Left renal pelvis (tissue), 4 donors: ENCODE measurements around the gene FRK. TPM values are rescaled to one million over a fixed set of nuclear protein-coding genes. Genes with fewer than 3 reads are reported as not detected.
"Not testable (repeated sequence)": the region's sequence is repeated elsewhere in the genome, so short reads cannot be mapped to it uniquely, and the experiment has no call there.

Experiments used
- DNase-seq, 4 donors: peaks; one replicate each; pipeline ENCODE4 v3.0.0-alpha.2; 2013; ENCODE audit warnings: low read depth in 4 of 4, low spot score in 3 of 4
- polyA plus RNA-seq, 4 donors: library from polyadenylated mRNA; unstranded; fragments of 120-200 nt; gene quantifications; one replicate each; pipeline ENCODE4 v1.2.1, GENCODE V29; 2013; ENCODE audit not compliant: insufficient read length in 4 of 4

The FRK gene
- polyA plus RNA-seq, 4 donors = 0.35 to 5.8 (median 5.1) TPM

DNA sequence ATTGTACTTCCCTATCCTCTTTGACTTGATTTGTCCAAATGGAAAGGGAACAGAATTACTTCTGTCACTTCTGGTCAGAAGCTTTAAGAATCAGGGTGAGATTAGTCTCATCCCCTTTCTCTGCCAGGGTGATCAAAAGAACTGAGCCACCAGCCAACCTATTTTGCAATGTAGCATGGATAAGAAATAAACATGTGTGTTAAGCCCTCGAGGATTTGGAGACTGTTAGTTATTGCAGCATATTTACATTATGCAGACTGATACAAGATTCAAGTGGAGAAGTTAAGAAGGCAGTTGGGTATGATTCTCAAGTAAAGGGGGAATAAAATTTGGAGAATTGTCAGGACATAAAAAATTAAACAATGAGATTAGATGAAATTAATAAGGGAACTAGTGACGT, 106.0 kb downstream of the FRK start:
- no peak for DNase-seq

DNA sequence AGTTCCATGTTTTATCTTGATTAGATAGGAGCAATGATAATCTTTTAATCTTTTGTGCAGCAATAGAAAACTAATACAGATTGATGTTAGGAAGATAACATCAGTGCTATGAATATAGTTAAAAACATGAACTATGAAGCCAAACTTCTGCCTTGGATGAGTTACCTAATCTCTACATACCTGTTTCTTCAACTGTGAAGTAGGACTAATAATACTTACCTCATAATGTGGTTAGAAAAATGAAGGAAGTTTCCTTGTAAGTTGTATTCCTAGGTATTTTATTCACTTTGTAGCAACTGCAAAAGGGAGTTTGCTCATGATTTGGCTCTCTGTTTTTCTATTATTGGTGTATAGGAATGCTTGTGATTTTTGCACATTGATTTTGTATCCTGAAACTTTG, 111.9 kb downstream of the FRK start:
- no peak for DNase-seq

DNA sequence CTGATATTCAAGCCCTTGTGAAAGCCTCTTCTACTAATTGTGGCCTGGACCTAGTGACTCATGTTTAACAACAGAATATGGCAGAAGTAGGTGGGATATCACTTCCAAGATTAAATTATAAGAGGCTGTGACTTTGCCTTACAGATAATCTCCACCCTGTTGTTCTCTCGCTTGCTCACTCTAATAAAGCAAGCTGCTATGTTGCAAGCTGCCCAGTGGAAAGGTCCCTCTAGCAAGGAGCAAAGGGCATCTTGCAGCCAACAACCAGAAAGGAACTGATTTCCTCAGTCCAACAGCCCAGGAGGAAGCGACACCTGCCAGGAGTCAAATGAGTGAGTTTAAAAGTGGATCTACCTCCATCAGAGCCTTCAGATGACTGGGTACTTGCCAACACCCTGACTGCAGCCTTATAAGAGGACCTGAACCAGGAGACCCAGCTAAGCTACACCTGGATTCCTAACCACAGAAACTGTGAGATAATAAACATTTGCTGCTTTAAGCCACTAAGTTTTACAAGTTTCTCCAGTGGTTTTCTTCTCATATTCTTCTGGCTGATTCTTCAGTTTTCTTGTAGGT, 112.6 kb downstream of the FRK start:
- peak in 1 of 4 donors; percentile 2 for DNase-seq

DNA sequence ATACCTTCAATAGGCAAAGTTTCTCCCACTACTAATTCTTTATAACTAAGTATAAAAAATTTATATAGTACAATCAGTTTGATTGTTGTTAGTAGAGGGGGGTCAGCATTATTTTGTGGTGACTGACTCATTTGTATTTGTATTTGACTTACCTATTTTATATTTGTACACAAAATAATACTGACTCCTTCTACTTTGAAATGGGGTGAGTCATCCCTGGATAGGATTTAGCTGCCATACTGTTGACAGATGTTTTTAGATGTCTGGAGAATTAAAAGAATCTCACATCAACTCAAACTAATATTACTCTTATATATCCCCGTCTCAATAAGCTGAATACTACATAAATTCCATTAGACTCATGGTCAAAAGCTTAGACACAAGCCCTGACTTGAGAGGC, 114.9 kb downstream of the FRK start:
- no peak for DNase-seq

DNA sequence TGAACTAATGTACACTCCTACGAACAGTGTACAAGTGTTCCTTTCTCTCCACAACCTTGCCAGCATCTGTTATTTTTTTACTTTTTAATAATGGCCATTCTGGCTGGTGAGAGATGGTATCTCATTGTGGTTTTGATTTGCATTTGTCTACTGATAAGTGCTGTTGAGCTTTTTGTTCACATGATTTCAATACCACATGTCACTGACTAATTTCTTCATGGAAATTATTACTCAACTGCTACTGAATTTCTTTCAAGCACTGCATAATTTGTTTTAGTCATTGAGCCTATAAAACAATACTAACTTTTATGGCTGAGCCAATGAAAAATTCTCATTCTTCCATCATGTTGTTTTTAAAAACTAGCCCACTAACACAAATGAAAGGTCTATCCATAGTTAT, 115.4 kb downstream of the FRK start:
- DNase-seq = no peak

DNA sequence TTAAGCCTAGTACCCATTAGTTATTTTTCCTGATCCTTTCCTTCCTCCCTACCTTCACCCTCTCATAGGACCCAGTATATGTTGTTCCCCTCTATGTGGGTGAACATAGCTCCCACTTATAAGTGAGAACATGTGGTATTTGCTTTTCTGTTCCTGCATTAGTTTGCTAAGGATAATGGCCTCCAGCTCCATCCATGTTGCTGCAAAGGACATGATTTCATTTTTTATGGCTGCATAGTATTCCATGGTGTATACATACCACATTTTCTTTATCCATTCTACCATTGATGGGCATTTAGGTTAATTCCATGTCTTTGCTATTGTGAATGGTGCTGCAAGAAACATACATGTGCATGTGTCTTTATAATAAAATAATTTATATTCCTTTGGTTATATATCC, 115.9 kb downstream of the FRK start:
- DNase-seq = not testable (repeated sequence)

DNA sequence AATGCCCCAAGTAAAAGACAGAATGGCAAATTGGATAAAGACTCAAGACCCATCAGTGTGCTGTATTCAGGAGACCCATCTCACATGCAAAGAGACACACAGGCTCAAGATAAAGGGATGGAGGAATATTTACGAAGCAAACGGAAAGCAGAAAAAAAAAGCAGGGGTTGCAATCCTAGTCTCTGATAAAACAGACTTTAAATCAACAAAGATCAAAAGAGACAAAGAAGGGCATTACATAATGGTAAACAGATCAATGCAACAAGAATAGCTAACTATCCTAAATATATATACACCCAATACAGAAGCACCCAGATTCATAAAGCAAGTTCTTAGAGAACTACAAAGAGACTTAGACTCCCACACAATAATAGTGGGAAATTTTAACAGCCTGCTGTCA, 123.2 kb downstream of the FRK start:
- DNase-seq = not testable (repeated sequence)

DNA sequence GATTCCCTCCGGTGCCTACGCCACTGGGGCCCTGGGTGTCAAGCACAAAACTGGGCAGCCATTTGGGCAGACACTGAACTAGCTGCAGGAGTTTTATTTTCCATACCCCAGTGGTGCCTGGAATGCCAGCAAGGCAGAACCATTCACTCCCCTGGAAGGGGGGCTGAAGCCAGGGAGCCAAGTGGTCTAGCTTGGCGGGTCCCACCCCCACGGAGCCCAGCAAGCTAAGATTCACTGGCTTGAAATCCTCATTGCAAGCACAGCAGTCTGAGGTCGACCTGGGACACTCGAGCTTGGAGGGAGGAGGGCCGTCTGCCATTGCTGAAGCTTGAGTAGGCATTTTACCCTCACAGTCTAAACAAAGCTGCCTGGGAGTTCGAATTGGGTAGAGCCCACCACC, 125.3 kb downstream of the FRK start:
- DNase-seq = no peak

DNA sequence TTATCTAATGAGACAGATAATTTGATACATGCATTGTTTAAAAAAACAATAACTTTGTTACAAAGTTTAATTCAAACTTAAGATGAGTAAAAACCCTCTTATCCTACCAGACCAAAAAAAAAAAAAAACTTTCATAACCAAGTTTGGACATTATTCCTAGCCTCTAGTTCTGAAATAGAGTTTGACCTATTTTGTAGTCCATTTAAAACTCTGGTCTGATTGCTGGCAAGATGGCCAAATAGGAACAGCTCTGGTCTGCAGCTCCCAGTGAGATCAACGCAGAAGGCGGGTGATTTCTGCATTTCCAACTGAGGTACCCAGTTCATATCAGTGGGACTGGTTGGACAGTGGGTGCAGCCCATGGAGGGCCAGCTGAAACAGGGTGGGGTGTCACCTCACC, 125.9 kb downstream of the FRK start:
- DNase-seq = no peak

DNA sequence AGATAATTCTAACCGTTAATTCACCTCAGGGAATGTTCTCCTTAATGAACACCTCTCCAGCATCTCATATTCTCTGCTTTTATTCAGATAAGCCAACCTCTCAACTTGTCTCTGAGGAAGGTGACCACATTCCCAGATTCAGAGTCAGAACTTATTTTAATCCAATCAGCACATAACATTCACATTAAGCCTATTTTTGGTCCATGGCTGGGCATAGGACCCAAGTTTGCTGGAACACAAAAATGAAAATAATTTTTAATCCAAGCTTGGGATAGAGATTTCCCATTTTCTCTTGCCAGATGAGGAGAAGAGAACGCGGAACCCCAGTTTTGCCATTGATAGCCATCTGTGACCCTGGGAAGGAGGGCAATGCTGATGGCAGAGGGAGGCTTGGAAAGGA, 126.5 kb downstream of the FRK start:
- no peak for DNase-seq

DNA sequence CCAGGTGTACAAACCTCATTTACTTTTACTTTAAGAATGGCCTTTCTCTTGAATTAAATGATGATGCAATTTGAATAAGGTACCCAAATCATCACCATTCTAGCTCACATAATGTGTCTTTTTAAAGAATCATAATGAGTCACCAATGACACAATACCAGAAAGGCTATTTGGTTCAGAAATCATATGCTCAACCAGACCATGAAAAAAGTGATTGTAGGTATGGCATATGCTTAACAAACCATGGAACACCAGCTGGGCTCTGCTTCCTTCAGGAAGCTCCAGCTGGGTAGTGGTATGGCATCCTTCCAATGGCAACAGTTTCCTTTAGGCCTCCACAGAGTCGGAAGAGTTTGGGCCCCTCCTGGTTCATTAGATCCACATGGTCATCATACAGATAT, 128.2 kb downstream of the FRK start:
- DNase-seq = no peak

DNA sequence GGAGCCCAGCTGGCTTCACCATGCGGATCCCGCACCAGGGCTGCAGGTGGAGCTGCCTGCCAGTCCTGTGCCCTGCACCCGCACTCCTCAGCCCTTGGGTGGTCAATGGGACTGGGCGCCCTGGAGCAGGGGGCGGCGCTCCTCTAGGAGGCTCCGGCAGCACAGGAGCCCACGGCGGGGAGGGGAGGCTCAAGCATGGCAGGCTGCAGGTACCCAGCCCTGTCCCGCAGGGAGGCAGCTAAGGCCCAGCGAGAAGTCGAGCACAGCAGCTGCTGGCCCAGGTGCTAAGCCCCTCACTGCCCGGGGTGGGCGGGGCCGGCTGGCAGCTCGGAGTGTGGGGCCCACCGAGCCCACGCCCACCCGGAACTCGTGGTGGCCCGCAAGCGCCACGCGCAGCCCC, 132.7 kb downstream of the FRK start:
- not testable (repeated sequence) for DNase-seq

DNA sequence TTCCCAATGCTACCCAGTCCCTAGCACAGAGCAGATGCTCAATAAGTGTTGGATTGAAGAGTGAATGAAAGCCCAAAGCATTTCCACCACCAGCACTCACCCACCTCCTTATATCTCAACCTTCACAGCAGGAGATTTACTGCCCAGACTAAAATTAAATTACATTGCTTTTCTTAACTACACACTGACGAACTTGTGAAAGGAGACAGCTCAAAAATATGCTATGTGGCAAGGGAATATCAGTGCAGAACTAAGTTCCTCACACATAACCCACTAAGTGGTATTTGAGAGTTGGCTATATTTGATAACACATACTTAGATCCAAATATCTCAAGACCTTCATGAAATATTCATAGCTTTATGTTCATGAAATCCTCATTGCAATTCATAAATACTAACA, 137.7 kb downstream of the FRK start:
- no peak for DNase-seq

DNA sequence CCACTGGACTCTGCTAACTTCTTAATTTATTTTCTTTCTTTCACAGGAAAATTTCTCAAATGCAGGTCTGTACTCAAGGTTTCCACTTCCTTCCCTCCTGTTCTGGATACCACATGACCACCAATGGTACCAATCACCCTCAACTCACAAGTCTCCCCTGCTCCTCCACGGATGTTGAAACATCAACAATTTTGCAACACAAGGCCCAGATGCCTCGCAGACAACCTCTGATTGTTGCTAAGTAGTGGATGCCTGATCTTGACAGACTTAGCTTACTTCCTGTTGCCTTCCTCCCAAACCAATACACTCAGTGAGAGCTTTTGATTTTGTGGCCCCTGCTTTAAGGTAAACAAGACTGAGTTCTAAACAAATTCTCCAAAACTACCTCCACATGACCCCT, 146.6 kb downstream of the FRK start:
- no peak for DNase-seq

DNA sequence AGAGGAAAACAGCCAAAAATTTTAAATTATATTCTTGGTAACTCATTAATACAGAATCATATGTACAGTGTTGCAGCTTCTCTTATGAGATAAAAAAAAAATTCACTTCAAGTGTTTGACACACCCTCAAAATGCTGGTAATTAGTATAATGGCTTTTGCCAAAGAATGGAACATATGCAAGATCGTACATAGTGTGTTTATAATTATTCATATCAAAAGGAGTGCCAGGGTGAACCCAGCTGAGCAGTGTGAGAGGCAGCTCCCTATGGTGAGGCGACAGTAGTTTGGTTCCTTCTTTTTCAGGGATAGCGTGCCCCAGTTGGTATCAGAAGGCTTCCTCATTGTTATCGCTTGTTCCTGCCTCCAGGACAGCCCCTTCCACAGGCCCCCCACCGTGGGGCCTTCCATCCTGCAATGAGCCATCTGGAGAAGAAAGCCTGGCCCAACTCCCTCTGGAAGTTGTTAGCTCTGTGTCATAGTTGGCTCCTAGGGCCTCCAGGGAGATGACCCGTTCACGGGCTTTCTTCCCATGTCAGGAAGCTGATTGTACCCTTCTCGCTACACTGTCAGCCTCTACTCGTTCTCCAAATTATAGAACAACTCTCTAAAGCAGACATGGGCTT, 150.7 kb downstream of the FRK start:
- no peak for DNase-seq

DNA sequence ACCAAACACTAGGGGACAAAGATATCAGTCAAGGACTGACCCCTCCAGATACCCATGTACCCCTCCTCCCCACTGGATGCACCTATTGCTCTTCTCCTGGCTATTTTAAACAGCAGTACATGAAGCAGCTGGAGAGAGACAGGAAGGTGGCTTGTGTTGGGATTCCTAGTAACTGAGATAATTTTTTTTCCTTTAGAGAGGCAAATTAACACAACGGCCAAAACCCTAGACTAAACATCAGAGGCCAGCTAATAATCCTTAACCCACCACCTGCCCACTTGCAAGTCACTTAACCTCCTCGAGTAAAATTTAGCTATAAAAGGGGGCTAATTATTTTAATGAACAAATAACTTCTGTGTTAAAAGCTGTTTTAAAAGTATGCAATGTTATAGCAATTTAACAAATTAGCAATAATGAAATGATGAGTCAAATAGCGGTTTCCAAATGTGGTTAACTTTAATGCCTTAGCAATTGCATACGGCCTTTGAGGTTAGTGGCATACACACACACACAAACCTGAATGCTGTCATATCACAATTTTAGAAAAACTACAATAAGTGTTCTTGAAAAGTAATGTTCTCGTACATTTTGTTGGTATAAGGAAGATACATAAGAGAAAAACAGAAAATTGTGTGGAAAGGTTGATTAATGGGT, 151.7 kb downstream of the FRK start:
- DNase-seq = no peak

DNA sequence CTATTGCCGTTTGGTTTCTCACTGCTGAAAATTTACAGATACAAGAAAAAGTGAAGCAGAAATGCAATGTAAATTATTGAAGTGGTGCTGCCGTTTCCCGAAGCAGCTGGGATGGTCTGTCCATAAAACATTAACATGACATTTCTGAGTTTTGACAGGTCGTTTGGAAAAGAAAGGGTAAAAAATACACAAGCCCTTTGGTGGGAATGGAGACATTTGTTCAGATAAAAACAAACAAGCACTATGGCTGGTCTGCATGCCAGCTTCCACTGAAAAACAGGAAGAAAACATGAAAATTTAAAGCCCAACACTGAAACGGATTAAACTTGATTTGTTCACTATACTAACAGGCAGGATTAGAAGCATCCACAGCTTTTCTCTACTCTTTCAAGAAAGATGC, 155.2 kb downstream of the FRK start:
- DNase-seq = no peak

DNA sequence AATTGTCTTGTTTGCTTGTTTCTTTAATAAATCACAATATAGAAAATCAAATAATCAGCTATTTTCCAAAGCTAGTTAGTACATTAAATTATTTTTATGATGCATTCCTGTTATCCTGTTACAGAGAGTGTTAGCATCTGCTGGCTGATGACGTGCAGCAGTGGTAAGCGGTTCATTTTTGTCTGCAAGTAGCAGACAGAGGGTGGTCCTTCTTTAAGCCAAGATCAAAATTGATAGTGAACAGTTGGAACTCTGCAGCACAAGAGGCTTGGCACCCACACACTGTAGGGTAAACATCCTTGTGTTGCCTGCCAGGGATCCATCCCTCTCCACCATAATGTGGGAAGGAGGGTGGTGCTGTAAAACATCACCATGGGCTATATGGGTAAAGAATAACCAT, 158.3 kb downstream of the FRK start:
- peak in 3 of 4 donors; percentile 17 to 36 (median 26) for DNase-seq

DNA sequence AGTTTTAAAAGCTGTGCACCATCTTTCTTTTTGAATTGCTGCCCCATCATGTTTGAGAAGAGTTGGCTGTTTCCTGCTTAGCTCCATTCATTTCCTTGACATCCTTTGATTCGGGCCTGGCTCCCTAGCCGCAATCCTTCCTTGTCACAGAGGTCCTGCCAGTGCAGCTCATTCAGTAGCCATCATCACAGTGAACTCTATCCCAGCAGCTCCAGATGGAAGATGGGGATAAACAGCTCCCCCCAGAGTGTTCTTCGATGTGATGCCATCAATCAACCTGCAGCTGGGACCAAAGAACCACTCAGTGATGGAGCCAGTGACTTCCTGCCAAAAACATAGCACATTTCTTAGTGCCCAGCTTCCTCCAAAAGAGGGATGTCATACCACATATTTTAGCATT, 158.8 kb downstream of the FRK start:
- peak in 2 of 4 donors; percentile 8 to 16 for DNase-seq

DNA sequence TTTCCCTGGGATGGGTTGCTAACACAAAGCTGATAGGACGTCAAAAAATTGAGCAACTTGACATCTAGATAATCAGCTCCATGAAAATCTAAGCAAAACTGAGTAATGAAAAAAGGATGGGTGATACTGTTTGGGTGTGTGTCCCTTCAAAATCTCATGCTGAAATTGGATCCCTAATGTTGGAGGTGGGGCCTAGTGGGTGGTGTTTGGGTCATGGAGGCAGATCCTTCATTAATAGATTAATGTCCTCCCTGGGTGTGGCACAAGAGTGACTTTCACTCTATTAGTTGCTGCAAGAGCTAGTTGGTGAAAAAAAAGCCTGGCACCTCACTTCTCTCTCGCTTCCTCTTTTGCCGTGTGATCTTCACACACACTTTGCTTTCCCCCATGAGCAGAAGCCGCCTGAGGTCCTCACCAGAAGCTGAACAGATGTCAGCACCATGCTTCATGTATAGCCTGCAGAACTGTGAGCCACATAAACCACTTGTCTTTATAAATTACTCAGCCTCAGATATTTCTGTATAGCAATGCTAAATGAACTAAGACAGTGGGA, 160.9 kb downstream of the FRK start:
- no peak for DNase-seq

DNA sequence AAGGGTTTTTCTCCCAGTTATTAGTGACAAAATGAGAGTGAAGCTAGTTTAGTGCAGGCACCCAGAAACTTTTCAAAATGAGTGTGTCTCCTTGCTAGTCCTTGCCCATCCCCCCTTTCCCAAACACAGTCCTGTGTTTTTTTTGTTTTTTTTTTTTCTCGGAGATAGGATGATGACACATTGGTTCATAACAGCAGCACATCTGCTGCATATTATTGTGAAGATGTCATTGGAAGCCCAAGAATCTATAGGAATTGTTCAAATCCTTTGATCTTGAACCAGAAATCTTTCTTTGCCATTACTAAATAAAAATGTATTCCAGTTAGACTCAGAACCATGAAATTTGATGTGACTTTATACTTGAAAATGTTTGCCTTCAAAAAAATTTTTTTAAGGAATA, 162.4 kb downstream of the FRK start:
- DNase-seq = no peak

DNA sequence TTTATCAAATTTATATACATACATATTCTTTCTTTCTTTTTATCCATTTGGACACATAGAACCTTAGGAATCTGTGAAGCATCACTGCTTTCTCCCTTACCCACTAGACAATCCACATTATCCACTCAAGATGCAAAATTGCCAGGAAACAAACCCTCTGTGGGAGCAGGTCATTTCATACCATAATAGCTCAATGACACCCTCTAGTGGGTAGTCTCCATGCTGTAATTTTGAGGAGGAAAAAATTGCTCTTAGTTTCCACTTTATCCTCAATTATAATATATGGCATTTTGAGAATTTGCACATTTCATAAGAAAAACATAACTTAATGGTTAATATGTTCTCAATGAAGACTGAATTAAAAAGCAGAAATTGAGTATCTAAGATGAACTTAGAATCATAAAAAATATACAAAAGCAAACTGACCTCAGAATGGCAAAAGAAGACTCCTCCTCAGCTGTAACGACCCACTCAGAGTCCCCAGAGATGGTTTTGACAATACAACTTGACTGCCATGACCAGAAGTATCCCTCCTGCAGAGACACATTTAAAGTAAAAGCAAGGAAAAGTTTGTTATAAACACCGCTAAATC, 164.1 kb downstream of the FRK start:
- peak in 2 of 4 donors; percentile 18 to 27 for DNase-seq
